Activated naive CD8-positive, alpha-beta T cell treated with anti-CD3 and anti-CD28 coated beads for 36 hours (primary cell): Measurements from ENCODE around the gene FAM185A. TPM values are rescaled to one million over a fixed set of nuclear protein-coding genes. Genes with fewer than 3 reads are reported as not detected.
"Not testable (repeated sequence)": the region's sequence is repeated elsewhere in the genome, so short reads cannot be mapped to it uniquely, and the experiment has no call there.

Experiments used
- DNase-seq: peaks from one replicate; pipeline ENCODE4 v3.0.0; 2021
- H3K27ac Mint-ChIP-seq: one replicate; pipeline ENCODE4 v1.8.0; 2022; ENCODE audit warnings: mild to moderate bottlenecking, moderate library complexity, mixed read lengths
- H3K27me3 Mint-ChIP-seq: one replicate; pipeline ENCODE4 v1.8.0; 2022; ENCODE audit warnings: mild to moderate bottlenecking, mixed read lengths
- H3K36me3 Mint-ChIP-seq: one replicate; pipeline ENCODE4 v1.8.0; 2021; ENCODE audit warnings: mild to moderate bottlenecking, mixed read lengths
- H3K4me1 Mint-ChIP-seq: one replicate; pipeline ENCODE4 v1.8.0; 2021; ENCODE audit warnings: mixed read lengths
- H3K4me3 Mint-ChIP-seq: one replicate; pipeline ENCODE4 v1.8.0; 2022; ENCODE audit warnings: mild to moderate bottlenecking, moderate library complexity, mixed read lengths
- H3K9me3 Mint-ChIP-seq: one replicate; pipeline ENCODE4 v1.8.0; 2022; ENCODE audit warnings: mixed read lengths
- total RNA-seq, 2 experiments: library from RNA; stranded (reverse); gene quantifications; one replicate each; pipeline ENCODE4 v1.2.3, GENCODE V29; 2021

FAM185A gene
- total RNA-seq, result 10 to 100 TPM; 10.0 to 10.2 TPM

DNA sequence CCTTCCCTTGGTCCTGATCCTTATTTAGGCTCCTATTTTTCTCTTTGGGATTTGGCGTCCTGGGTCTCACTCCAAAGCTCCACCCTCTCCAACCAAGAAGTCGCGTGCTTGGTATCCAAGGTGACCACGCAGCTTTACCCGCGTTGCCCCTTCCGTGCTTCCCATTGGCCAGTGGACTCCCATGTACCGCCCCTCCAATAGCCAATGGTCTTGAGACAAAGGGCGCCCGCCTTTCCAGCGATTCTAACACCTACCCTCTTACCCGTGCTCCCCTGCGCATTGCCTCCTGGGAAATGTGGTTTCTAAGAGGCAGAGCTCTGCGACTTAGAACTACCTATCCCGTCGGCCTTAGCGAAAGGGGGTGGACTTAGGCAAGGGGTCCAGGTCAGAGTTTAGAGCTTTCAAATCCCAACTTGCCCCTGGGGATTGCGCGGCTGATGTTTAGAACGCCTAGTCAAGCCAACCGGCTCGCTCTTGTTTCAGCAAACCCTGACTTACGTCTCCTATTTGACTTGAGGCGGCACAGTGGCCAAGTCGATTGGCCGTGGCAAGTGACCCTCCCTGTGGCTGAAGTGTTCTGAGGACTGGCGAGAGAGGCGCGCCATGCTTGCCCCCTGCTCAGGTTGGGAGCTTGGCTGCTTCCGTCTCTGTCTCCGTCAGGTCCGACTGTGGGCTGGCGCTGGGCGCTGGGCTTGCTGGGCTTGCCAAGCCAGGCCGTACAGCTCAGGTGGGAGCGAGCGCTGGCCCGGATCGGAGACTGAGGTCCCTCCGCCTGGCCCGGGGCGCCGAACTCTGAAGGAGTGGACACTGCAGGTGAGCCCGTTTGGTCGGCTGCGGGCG, at the start of gene FAM185A:
Gene FAM185A, plus strand, starts transcription at position 395 of the 840 bp plus-strand sequence. Its CDS starts 209 bp downstream, at position 604.
- H3K27me3 Mint-ChIP-seq, H3K36me3 Mint-ChIP-seq, H3K9me3 Mint-ChIP-seq: not testable (repeated sequence)
- Mint-ChIP-seq H3K4me1 (peaks cover 10% of the 10 kb centered on the region), H3K4me3 (peak within 1 kb of the TSS; percentile 80), H3K27ac (peak within 1 kb of the TSS; percentile 81)
- peak; percentile 94 for DNase-seq

DNA sequence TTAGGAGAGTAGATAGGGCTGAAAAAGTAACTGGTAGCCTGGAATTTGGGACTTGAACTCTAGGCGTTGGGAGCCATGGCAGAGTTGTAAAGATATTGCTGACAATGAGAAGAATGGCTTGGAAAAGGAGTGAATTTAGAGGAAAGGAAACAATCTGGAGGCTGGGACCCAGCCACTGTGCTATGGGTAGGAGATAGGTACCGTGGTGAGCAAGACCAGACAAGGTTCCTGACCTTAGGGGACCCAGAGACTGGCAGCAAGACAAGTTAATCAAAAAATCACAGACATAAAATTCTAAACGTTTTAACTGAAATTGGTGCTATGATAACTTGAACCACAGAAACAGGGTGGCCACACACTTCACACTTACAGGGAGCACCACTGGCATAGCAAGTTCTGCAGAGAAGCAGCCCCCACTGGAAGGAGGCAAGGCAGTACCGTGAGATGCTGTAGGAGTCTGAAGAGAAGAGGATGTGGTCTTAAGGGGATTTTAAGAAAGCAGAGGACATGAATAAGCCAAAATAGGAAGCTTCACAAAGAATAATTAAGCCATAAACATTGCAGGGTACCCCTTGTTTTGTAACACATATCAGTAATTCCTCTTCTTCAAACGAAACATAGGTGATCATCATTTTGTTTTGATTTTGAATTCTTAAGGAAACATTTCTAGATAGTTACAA, 35.6 kb upstream of the FAM185A start:
- H3K4me1 Mint-ChIP-seq, H3K27me3 Mint-ChIP-seq, H3K9me3 Mint-ChIP-seq, H3K36me3 Mint-ChIP-seq, H3K4me3 Mint-ChIP-seq: not testable (repeated sequence)
- DNase-seq, result peak; percentile 13
- H3K27ac Mint-ChIP-seq, result peak overlapping the region; percentile 63

GRCh38 chr7:102713691-102714080, 35.1 kb upstream of the FAM185A start:
- DNase-seq, H3K36me3 Mint-ChIP-seq, H3K4me1 Mint-ChIP-seq, H3K27me3 Mint-ChIP-seq, H3K9me3 Mint-ChIP-seq, H3K4me3 Mint-ChIP-seq: not testable (repeated sequence)
- peak overlapping the region; percentile 63 for H3K27ac Mint-ChIP-seq

- not testable (repeated sequence) for H3K4me1 Mint-ChIP-seq, H3K27ac Mint-ChIP-seq
Measured at GRCh38 chr7:102714774-102715522, 33.9 kb upstream of the FAM185A start.

GRCh38 chr7:102715718-102716117, 33.1 kb upstream of the FAM185A start:
- not testable (repeated sequence) for H3K36me3 Mint-ChIP-seq, H3K27me3 Mint-ChIP-seq, H3K4me3 Mint-ChIP-seq, H3K9me3 Mint-ChIP-seq, DNase-seq, H3K4me1 Mint-ChIP-seq, H3K27ac Mint-ChIP-seq

More at GRCh38 chr7:102714774-102715522, 33.9 kb upstream of the FAM185A start:
- DNase-seq, H3K9me3 Mint-ChIP-seq, H3K4me3 Mint-ChIP-seq, H3K27me3 Mint-ChIP-seq, H3K36me3 Mint-ChIP-seq: not testable (repeated sequence)

DNA sequence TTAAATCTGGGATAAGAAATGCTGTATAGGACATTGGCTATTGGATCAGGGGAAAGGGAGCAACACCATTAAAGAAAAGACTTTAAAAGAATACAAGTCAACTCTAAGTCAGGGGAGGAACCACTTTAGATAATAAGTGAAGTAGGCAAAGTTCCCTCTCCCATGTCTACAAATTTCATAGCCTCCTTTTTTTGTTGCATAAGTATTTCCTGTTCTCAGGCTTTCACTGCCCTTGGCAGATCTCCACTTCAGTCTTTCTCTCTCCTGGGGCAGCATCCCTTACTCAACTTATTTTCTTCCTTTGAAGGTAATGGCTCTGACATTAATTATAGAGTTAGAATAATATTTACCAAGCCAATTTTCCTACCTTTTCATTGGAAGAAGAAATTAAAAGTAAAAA, 30.3 kb upstream of the FAM185A start:
- not testable (repeated sequence) for H3K9me3 Mint-ChIP-seq, H3K4me1 Mint-ChIP-seq, H3K4me3 Mint-ChIP-seq, H3K36me3 Mint-ChIP-seq, H3K27ac Mint-ChIP-seq, DNase-seq, H3K27me3 Mint-ChIP-seq

DNA sequence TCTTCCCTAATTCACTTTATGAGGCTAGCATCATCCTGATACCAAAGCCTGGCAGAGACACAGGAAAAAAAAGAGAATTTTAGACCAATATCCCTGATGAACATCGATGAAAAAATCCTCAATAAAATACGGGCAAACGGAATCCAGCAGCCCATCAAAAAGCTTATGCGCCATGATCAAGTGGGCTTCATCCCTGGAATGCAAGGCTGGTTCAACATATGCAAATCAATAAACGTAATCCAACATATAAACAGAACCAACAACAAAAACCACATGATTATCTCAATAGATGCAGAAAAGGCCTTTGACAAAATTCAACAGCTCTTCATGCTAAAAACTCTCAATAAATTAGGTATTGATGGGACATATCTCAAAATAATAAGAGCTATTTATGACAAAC, 22.6 kb upstream of the FAM185A start:
- H3K9me3 Mint-ChIP-seq, H3K4me3 Mint-ChIP-seq, H3K4me1 Mint-ChIP-seq, H3K27ac Mint-ChIP-seq, H3K36me3 Mint-ChIP-seq, H3K27me3 Mint-ChIP-seq, DNase-seq: not testable (repeated sequence)

GRCh38 chr7:102729670-102730069, 19.1 kb upstream of the FAM185A start:
- not testable (repeated sequence) for H3K27me3 Mint-ChIP-seq, H3K9me3 Mint-ChIP-seq

DNA sequence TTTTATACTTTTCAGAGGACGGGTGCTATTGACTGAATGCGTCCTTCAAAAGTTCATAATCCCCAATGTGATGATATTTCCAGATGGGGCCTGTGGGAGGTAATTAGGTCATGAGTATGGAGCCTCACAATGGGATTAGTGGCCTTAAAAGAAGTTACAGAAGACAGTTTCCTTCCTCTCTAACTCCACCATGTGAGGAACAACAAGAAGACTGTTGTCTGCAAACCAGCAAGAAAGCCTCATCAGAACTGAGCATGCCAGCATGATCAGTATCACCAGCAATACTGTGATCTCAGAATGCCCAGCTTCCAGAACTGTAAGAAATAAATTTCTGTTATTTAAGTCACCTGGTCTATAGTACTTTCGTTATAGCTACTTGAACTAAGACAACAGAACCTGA, 18.4 kb upstream of the FAM185A start:
- not testable (repeated sequence) for H3K4me1 Mint-ChIP-seq, H3K4me3 Mint-ChIP-seq, DNase-seq, H3K27me3 Mint-ChIP-seq, H3K27ac Mint-ChIP-seq, H3K36me3 Mint-ChIP-seq, H3K9me3 Mint-ChIP-seq

More at GRCh38 chr7:102729670-102730069, 19.1 kb upstream of the FAM185A start:
- not testable (repeated sequence) for DNase-seq, H3K27ac Mint-ChIP-seq, H3K4me3 Mint-ChIP-seq, H3K36me3 Mint-ChIP-seq, H3K4me1 Mint-ChIP-seq

GRCh38 chr7:102742002-102742771, 6.6 kb upstream of the FAM185A start:
- DNase-seq, H3K4me3 Mint-ChIP-seq, H3K4me1 Mint-ChIP-seq, H3K9me3 Mint-ChIP-seq, H3K27me3 Mint-ChIP-seq, H3K36me3 Mint-ChIP-seq: not testable (repeated sequence)
- peak overlapping the region; percentile 16 for H3K27ac Mint-ChIP-seq

- not testable (repeated sequence) for H3K36me3 Mint-ChIP-seq, H3K27me3 Mint-ChIP-seq, DNase-seq, H3K9me3 Mint-ChIP-seq, H3K27ac Mint-ChIP-seq, H3K4me3 Mint-ChIP-seq, H3K4me1 Mint-ChIP-seq
Measured at GRCh38 chr7:102743861-102744260, 4.9 kb upstream of the FAM185A start.

DNA sequence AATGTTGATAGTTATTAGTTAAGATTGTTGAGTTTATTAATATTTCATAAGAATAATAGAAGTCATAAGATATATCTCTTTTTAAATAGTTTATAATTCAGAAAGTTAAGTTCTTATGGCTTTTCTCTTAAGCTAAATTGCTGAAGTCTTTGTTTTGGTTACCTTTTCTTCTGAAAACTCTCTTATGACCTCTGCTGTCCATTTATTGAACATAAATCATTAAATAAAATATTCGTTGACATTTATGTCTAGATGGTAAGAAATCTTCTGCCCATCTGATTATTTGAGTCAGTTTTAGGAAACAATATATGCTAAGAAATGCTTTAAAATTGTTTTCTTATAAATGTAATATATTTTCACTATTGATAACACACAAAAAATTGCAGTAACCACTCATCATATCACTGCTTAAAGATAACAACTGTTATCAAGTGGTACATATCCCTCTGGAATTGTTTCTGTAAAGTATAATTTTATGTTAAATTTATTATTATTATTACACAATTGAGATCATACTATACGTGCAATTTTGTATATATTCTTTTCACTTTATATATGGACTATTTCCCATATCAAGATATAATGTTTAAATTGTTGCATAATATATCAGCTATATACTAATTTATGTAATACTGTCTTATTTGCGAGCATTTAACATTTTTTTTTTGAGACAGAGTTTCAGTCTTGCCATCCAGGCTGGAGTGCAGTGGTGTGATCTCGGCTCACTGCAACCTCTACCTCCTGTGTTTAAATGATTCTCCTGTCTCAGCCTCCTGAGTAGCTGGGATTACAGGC, 3.1 kb upstream of the FAM185A start:
- H3K27me3 Mint-ChIP-seq, H3K36me3 Mint-ChIP-seq, H3K9me3 Mint-ChIP-seq, DNase-seq, H3K27ac Mint-ChIP-seq, H3K4me1 Mint-ChIP-seq, H3K4me3 Mint-ChIP-seq: not testable (repeated sequence)

DNA sequence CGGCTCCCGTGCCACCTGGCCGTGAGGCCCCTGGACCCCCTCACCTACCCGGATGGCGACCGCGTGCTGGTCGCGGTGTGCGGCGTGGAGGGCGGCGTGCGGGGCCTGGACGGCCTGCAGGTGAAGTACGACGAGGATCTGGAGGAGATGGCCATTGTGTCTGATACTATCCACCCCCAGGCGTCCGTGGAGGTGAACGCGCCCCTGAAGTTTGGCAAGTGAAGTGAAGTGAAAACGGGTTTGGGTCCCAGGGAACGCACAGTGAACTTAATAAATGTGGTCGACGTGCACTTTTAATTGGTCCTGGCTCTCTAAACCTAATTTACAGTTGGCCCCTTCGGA, 617 bp downstream of the FAM185A start:
- Mint-ChIP-seq H3K4me1 (peaks cover 10% of the 10 kb centered on the region), H3K27ac (peak overlapping the region; percentile 29), H3K4me3 (peak overlapping the region; percentile 80)
- DNase-seq, H3K9me3 Mint-ChIP-seq, H3K27me3 Mint-ChIP-seq, H3K36me3 Mint-ChIP-seq: not testable (repeated sequence)

DNA sequence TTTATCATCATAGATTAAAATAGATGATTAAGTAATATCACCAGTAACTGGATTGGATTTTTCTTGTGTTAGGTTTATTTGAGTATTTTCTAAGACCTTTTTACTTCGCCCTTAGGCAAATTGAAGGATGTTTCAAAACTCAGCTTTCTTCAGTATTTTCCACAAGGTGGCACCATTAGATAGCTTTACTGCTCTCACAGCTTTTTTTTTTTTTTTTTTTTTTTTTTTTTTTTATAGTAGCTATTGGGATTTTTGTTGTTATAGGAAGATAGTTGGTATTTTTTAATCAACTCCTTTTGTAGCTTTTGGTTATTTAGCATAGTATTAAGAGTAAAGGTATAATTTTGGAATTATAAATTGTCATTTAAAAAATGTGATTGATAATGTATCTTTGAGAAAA, 9.4 kb downstream of the FAM185A start:
- H3K9me3 Mint-ChIP-seq, H3K27me3 Mint-ChIP-seq, H3K27ac Mint-ChIP-seq, DNase-seq, H3K4me3 Mint-ChIP-seq, H3K36me3 Mint-ChIP-seq, H3K4me1 Mint-ChIP-seq: not testable (repeated sequence)
